Measurements from ENCODE around the gene SNAPC4.

Gene SNAPC4

GRCh38 chr9:136393531-136393930 is 6.4 kb downstream of the SNAPC4 start:
- H3K27me3 ChIP-seq (ENCODE audit: control insufficient read depth, insufficient read depth, low read length), result no peaks in the 10 kb centered on the region

GRCh38 chr9:136392538-136393449 is 7.2 kb downstream of the SNAPC4 start:
- TF ChIP-seq CTCF (IDR thresholded peaks at IDR 0.05), result no peak
- Histone ChIP-seq H3K27ac (no peak overlapping the region), H3K4me3 (ENCODE audit: low read depth, low read length) (no peak overlapping the region), H3K4me1 (no peaks in the 10 kb centered on the region), H2AFZ (no peak overlapping the region), H3K79me2 (no peaks in the 10 kb centered on the region), H3K36me3 (ENCODE audit: control insufficient read depth, insufficient read depth, low read length) (no peaks in the 10 kb centered on the region), H3K4me2 (ENCODE audit: low read length) (no peak overlapping the region), H3K9ac (no peak overlapping the region), H3K9me3 (ENCODE audit: control insufficient read depth, low read length) (no peaks in the 10 kb centered on the region), H3K27me3 (ENCODE audit: control insufficient read depth, insufficient read depth, low read length) (no peaks in the 10 kb centered on the region)

More at GRCh38 chr9:136393531-136393930, 6.4 kb downstream of the SNAPC4 start:
- Histone ChIP-seq H2AFZ (no peak overlapping the region), H3K79me2 (no peaks in the 10 kb centered on the region), H3K4me3 (ENCODE audit: low read depth, low read length) (no peak overlapping the region), H3K36me3 (ENCODE audit: control insufficient read depth, insufficient read depth, low read length) (no peaks in the 10 kb centered on the region), H3K9me3 (ENCODE audit: control insufficient read depth, low read length) (no peaks in the 10 kb centered on the region), H3K9ac (no peak overlapping the region), H3K4me2 (ENCODE audit: low read length) (no peak overlapping the region), H3K4me1 (no peaks in the 10 kb centered on the region), H3K27ac (no peak overlapping the region)
- TF ChIP-seq CTCF (IDR thresholded peaks at IDR 0.05), result no peak

GRCh38 chr9:136391737-136392537 is 8.0 kb downstream of the SNAPC4 start:
- Histone ChIP-seq H3K4me2 (ENCODE audit: low read length) (no peak overlapping the region), H3K36me3 (ENCODE audit: control insufficient read depth, insufficient read depth, low read length) (no peaks in the 10 kb centered on the region), H2AFZ (no peak overlapping the region), H3K4me1 (no peaks in the 10 kb centered on the region), H3K27ac (no peak overlapping the region), H3K79me2 (no peaks in the 10 kb centered on the region), H3K4me3 (ENCODE audit: low read depth, low read length) (no peak overlapping the region), H3K9me3 (ENCODE audit: control insufficient read depth, low read length) (no peaks in the 10 kb centered on the region), H3K9ac (no peak overlapping the region), H3K27me3 (ENCODE audit: control insufficient read depth, insufficient read depth, low read length) (no peaks in the 10 kb centered on the region)
- TF ChIP-seq CTCF (IDR thresholded peaks at IDR 0.05), result no peak

GRCh38 chr9:136389396-136389795 is 10.6 kb downstream of the SNAPC4 start:
- no peaks in the 10 kb centered on the region for H3K36me3 ChIP-seq (ENCODE audit: control insufficient read depth, insufficient read depth, low read length)
- TF ChIP-seq CTCF (IDR thresholded peaks at IDR 0.05), result no peak

More at GRCh38 chr9:136389396-136389795, 10.6 kb downstream of the SNAPC4 start:
- Histone ChIP-seq H3K27me3 (ENCODE audit: control insufficient read depth, insufficient read depth, low read length) (no peaks in the 10 kb centered on the region), H3K9me3 (ENCODE audit: control insufficient read depth, low read length) (no peaks in the 10 kb centered on the region), H2AFZ (no peak overlapping the region), H3K79me2 (no peaks in the 10 kb centered on the region), H3K4me3 (ENCODE audit: low read depth, low read length) (no peak overlapping the region), H3K4me2 (ENCODE audit: low read length) (no peak overlapping the region), H3K9ac (no peak overlapping the region), H3K4me1 (no peaks in the 10 kb centered on the region), H3K27ac (no peak overlapping the region)
